Measurements from ENCODE around the gene COL8A1. TPM values are rescaled to one million over a fixed set of nuclear protein-coding genes. Genes with fewer than 3 reads are reported as not detected.

The COL8A1 gene
- total RNA-seq, 1 experiment from 2014 or later, result 22.5 TPM

- peak; percentile 51 for DNase-seq (ENCODE audit: low read depth)
Measured at GRCh38 chr3:99639579-99639978, 1.2 kb downstream of the COL8A1 start.

- DNase-seq (ENCODE audit: low read depth), result no peak
Measured at GRCh38 chr3:99640214-99640851, 1.9 kb downstream of the COL8A1 start.

DNA sequence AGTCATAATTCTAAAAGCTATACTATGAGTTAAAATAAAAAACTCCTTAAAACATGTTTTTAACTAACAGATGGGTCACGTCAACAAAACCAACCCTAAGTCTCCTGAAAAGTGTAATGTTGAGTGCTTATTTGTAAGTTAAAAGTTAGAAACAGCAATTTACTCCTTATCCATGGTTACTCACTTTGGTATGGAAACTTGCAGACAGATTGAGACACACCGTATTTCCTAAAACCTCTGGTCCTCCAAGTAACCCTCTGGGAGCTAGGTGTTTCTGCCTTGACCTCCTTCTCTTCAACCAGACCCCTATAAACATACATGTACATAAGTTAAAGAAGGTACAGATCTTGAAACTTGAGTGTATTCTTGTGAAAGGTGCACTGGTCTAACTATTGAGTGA, 3.1 kb downstream of the COL8A1 start:
- no peak for DNase-seq (ENCODE audit: low read depth)

DNA sequence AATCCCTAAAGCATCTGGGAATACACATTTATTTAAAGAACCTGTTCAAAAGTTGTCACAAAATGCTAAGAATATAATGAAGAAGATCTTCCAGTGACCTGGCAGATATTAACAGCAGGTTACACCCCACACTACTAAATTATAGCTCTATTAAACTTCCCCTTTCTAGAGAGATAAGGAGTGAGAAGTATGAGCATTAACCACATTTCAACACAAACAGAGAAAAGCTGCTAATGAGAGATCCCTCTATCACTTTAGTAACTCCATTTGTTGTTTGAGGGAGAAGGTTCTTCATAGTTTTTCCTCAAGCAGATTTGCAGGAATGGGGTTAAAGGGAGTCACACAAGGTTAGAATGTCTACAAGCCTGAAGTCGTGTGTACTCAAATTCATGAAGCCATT, 3.6 kb downstream of the COL8A1 start:
- DNase-seq (ENCODE audit: low read depth), result no peak

DNA sequence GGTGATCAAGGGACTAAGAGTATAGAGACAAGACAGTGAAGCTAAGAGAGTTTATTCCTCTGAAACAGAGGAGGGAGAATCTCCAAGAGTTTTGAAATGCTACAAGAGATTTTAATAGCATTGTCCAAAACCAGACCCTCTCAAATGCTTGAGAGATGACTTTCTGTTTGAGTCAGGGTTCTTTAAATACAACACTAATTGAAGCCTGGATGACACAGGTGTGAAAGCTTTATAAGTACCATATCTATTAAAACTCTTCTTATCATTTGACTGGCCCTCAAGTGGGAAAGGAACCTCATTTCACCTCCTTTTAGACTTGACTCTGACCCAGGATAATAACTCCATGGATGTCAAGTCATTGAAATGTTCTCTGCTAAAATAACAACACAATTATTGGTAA, 5.6 kb downstream of the COL8A1 start:
- no peak for DNase-seq (ENCODE audit: low read depth)

DNA sequence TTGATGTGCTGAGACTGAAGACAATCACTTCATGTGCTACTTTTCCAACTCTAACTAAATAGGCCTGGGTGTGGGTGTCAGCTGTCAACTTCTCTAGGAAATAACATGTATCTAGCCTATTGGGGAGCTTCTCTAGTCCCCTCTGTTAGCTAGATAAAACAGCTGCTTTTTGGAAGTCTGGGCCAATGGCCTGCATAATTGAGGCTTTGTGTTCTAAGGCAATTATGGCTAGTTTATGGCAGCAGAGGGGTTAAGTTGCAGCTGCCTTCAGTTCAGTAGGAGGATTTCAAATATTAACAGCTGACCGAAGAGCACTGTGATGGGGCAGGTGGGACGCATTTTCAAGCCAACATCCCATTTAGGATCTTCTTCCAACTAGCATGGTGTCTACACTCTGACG, 6.4 kb downstream of the COL8A1 start:
- DNase-seq (ENCODE audit: low read depth), result no peak

DNA sequence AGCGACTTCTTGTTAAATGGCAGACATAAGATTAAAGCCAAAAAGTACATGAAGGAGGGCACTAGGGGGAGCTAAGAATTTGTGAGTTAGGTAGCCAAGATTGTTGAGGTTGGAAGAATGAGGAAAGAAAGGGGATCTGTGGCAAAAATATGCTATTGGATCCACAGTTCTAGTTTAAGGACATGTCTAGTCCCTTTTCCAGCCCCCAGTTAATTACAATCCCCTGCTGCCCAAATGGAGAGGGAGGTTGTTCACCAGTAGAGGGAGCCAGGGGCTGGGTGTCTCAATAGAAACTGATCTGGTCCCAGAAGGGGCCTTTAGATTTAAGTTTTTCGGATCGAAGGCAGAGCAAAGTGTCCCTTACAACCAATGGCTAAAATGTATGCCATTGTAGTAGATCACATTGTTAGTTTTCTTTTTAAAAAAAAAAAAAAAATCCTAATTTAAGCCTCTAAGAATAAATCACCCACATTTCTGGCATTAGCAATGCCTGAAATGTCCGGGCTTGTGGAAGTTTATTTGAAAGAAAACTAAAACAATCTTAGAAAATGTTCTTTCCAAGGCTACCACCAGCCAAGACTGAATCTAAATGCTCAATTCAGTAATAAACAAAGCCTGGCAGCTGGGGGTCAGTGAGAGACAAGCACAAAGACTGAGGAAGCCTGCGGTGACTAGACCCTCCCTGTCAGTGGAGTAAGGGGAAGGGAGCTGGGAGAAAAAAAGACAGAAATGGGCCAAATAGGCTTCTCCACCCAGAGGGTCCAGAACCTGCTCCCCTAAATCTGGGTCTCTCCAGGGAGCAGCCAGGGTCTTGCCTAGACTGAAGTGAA, 7.1 kb downstream of the COL8A1 start:
- peak; percentile 75 for DNase-seq (ENCODE audit: low read depth)

DNA sequence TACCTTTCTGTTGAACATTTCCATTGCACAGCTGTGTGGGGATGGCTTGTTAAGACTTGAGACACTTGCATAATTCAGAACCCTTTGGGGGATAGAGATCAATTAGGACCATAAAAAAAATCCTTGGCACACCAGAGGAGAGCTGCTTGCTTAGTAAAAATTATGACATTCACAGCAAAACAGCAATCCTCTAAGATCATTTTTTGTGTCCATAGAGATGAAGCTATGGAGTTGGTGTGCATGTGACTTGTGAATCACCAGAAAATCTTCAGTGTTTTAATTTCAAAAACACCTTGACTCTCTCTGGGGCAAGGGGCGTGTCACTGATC, 7.7 kb downstream of the COL8A1 start:
- no peak for DNase-seq (ENCODE audit: low read depth)

DNA sequence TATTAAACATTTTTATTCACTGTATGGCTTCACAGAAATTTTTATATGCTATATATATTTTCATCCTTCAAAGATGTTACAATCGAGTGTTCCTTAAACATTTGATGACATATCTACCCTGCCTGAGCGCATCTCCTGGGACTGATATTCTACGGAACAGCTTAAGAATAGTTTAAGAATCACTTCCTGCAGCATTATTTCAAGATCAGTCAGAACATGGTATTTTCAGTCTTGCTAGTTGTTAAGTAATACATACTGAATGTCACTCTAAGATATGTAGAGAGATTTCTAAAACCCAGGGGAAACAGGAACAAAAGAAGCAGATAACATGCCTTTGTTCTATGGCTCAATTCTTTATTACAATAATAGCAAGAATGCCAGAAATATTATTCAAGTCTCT, 8.7 kb downstream of the COL8A1 start:
- no peak for DNase-seq (ENCODE audit: low read depth)

DNA sequence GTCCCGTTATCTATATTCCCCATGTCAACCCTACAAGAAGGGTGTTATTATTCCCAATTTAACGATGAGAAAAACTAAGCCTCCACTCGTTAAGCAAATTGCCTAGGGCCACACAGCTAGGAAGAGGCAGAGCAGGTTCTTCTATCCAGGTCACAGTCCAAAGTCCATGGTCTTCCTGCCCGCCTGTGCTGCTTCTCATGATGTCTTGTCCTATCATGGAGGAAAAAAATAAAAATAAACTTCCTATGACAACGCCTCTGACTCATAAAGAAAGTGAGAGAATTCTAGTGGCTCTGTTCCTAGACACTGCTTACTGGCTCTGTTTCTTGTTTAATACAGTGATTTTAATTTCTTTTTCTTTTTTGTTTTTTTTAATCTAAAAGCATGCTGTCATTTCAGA, 9.7 kb downstream of the COL8A1 start:
- peak; percentile 73 for DNase-seq (ENCODE audit: low read depth)

GRCh38 chr3:99648516-99648915, 10.1 kb downstream of the COL8A1 start:
- DNase-seq (ENCODE audit: low read depth), result no peak

- peak; percentile 86 for DNase-seq (ENCODE audit: low read depth)
Measured at GRCh38 chr3:99651531-99651930, 13.1 kb downstream of the COL8A1 start.

DNA sequence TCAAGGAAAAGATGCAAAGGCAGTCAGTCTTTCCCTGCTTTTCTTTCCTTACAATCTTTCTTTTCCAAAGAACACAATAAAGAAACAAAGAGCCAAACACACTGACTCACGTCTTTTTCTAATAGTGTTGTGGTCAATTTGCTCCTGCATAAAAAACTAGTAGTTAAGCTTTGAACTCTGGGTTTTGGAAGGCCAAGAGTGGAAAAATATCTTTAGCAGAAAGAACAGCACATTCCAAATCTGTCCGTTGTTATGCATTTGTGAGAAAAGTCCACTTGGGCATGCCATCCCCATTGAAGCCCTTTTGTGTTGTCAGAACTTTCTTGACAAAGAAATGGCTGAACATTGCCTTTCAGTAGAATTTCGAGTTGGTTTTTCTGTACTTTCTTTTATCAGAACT, 18.2 kb downstream of the COL8A1 start:
- DNase-seq (ENCODE audit: low read depth), result peak; percentile 70

- no peak for DNase-seq (ENCODE audit: low read depth)
Measured at GRCh38 chr3:99658274-99658673, 19.9 kb downstream of the COL8A1 start.

DNA sequence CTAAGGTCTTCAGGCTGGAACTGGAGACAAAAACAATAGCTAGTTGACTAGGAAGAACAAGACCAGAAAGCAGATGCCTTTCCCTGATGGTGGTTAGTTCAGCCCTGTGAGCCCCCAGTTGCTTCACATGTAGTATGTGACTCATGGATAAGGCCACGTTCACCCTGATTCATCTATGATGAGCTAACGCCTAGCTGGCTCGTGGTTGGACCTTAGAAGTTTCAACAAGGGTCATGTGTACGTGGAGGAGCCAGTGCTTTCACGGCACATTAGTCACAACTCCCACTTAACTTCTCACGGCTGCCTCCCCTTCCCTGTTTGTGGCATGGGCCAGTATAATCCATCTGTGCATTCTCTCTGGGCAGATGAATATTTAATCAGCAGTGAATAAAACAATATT, 20.6 kb downstream of the COL8A1 start:
- DNase-seq (ENCODE audit: low read depth), result peak; percentile 99

- DNase-seq (ENCODE audit: low read depth), result peak; percentile 61
Measured at GRCh38 chr3:99659951-99660350, 21.6 kb downstream of the COL8A1 start.

GRCh38 chr3:99662838-99663570, 24.6 kb downstream of the COL8A1 start:
- DNase-seq (ENCODE audit: low read depth), result no peak

DNA sequence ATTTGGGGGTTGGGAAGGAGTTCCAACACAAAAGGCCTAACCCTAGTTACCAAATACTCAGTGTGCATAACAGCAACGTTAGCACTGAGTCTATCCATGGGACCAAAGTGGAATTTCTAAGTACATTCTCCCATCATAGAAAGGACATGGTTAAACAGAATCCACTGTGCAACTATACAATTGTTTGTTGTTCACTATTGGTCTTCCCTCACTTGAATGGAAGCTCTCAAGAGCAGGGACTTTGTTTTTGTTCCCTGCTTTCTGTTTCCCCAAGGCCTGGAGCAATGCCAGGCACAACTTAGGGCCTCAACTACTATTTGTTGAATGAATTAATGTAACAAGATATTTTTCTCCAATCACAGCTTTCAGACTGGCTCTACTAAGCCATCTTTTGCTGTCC, 25.6 kb downstream of the COL8A1 start:
- no peak for DNase-seq (ENCODE audit: low read depth)

DNA sequence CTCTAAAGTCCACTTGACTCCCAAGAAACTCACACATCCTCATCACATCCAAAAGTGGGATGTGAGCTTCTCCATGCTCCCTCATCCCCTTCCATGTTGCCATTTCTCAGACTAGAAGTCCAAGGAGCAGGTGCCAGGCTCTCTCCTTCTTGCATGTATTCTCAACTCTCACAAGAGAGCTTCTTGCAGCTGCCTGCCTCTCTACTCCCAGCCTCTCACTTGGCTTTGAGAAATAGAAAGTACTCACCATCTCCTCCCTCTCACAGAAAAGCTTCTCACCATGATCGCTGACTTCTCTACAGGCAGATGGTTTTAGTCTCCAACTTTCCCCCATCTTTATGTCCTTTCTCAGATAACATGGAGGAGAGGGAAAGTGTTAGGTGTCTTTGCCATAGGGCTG, 26.6 kb downstream of the COL8A1 start:
- DNase-seq (ENCODE audit: low read depth), result no peak

- peak; percentile 49 for DNase-seq (ENCODE audit: low read depth)
Measured at GRCh38 chr3:99666201-99666600, 27.8 kb downstream of the COL8A1 start.

GRCh38 chr3:99668044-99668443, 29.6 kb downstream of the COL8A1 start:
- DNase-seq (ENCODE audit: low read depth), result no peak

DNA sequence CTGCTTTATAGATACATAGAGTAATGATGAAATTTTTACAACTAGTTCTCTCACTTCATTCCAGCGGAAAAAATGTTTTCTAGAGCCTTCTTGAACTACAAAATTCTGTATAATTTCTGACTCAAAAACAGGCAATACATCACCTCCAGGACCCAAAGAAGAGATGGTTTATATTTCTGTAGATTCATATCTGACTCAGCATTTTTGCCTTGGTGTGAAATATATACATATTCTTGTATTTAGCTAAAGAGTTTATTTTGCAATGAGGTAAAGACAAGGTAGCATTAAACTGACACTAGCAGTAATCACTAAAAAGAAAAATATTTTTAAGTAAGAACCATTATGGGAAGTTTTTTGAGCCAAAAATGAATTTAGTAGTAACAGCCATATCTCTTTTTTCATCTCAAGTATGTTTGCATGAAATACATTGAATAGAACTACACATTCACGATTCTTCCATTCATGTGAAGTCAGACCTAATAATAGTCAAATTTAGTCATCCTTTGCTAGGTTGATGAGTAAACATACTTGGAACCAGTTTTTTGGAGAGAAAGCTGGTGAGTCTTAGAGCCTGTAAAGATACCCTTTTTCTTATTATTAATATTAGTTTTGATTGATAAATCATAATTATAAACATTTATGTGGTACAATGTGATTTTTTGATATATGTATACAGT, 31.6 kb downstream of the COL8A1 start:
- peak; percentile 47 for DNase-seq (ENCODE audit: low read depth)

All from RPMI7951 (cell line).